ES-I3 (cell line): ENCODE results near the gene TRIM7.

ENCODE experiments used
- H3K36me3 ChIP-seq: 2 replicates; pipeline ENCODE4 v1.6.1; 2013; ENCODE audit warnings: mild to moderate bottlenecking, low read length, control low read depth, moderate library complexity; ENCODE audit not compliant: insufficient read depth
- H3K4me1 ChIP-seq: 2 replicates; pipeline ENCODE4 v1.6.1; 2013; ENCODE audit warnings: mild to moderate bottlenecking, control low read depth, low read length; ENCODE audit not compliant: insufficient read depth
- H3K9ac ChIP-seq: 2 replicates; pipeline ENCODE4 v1.6.1; 2013; ENCODE audit warnings: low read depth, mild to moderate bottlenecking, low read length, moderate library complexity
- H3K9me3 ChIP-seq: 2 replicates; pipeline ENCODE4 v1.6.1; 2013; ENCODE audit warnings: mild to moderate bottlenecking, low read length, moderate library complexity; ENCODE audit not compliant: control insufficient read depth, insufficient read depth

Gene TRIM7

DNA sequence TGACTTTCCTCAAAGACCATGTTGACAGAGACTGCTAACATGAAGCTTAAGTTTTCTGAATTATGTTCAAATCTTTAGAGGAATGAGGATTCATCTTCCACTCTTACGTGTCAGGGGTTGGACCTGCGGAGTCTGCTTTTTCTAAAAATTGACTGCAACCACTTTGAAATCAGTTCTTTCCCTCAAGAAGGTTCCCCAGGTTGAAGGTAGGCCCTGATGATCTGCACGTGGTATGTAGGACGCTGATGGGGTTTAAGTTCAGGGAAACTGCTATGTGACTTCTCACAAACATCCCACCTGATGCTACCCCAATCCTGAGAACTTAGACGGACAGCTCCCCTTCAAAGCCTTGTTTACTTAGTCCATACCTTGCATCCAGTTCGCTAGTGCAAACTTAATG, 31.5 kb upstream of the TRIM7 start:
- peaks cover 41% of the 10 kb centered on the region for H3K36me3 ChIP-seq
- no peak overlapping the region for H3K9ac ChIP-seq
- H3K4me1 ChIP-seq: peaks cover 4% of the 10 kb centered on the region; the same call in 1 of the 2 replicates
- H3K9me3 ChIP-seq: no peaks in the 10 kb centered on the region

DNA sequence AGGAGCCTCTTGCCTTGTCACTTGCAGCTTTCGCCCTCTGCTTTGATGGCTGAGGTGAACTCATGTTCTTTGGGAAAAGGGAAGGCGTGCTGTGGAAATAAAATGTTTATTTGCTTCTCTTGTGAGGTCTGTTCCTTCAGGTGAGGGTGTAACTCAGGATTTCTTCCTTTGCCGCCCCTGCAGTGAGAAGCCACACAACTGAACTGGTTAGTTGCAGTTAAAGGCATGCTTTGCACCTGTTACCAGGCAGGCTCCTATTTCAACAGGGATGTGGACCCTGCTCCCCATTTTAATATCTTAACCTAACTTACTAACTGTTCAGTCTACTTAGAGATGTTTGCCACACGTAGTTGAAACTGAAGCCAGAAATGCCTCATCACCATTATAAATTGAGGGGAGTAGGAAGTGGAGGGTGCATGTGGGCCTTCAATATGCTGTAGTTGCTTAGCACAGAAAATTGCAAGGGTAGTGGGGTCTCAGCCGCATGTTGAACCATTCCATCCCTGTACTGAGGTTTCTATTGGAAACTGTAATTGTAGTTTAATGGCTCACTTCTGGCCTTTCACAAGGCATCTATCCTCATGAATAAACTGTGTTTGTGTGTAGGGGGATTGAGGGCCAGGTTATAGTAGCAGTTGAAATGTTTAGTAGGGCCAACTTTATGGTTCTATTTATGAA, 30.8 kb upstream of the TRIM7 start:
- Histone ChIP-seq H3K9ac (no peak overlapping the region), H3K4me1 (no peaks in the 10 kb centered on the region), H3K36me3 (peaks cover 39% of the 10 kb centered on the region), H3K9me3 (no peaks in the 10 kb centered on the region)

DNA sequence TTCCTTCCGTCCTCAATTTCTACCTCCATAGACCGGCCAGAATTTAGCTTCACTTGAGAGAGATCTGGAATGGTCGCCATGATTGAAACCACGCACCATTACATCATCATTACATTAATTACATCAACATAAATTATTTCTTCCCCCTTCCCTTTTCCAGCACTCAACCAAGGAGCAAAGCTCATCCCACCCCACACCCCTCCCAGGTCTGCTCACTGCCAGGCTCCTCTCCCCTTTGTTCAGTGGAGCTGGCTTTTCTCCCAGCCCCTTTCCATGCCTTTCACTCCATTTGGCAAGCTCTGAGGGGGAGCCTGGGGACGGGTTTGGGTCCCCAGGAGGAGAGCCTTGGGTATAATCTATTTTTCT, 30.3 kb upstream of the TRIM7 start:
- no peak overlapping the region for H3K9ac ChIP-seq

DNA sequence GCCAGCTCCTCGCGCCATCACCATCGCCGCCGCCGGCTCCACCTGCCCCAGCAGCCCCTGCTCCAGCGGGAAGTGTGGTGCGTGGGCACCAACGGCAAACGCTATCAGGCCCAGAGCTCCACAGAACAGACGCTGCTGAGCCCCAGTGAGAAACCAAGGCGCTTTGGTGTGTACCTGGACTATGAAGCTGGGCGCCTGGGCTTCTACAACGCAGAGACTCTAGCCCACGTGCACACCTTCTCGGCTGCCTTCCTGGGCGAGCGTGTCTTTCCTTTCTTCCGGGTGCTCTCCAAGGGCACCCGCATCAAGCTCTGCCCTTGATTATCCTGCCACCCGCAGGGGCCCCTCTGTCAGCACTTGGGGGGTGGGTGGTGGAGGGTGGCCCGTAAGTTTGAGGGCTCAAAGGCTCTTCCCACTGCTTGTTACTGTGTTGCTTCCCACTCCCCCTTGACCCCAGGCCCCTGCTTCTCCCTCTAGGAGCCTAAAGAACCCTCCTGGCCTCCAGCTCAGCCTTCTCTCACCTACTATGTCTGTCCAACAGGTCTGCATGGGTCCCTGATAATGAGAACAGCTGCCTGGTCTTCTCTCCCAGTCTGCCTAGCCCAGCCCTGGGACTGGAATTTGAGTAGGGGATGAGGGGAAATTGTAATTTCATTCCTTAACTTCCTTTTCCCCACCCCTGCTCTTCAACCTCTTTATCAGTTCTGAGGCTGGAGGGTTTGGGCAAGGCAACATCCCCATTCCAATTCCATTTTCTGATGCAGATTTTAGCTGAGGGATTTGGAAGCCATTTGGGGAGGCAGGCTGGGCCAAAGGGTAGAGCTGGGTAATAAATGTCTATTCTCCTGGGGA, 29.7 kb upstream of the TRIM7 start:
- Histone ChIP-seq H3K9me3 (no peaks in the 10 kb centered on the region), H3K36me3 (peaks cover 38% of the 10 kb centered on the region), H3K4me1 (no peaks in the 10 kb centered on the region), H3K9ac (no peak overlapping the region)

More for the DNA sequence above, 30.3 kb upstream of the TRIM7 start:
- no peaks in the 10 kb centered on the region for H3K4me1 ChIP-seq
- peaks cover 39% of the 10 kb centered on the region for H3K36me3 ChIP-seq
- H3K9me3 ChIP-seq: no peaks in the 10 kb centered on the region

DNA sequence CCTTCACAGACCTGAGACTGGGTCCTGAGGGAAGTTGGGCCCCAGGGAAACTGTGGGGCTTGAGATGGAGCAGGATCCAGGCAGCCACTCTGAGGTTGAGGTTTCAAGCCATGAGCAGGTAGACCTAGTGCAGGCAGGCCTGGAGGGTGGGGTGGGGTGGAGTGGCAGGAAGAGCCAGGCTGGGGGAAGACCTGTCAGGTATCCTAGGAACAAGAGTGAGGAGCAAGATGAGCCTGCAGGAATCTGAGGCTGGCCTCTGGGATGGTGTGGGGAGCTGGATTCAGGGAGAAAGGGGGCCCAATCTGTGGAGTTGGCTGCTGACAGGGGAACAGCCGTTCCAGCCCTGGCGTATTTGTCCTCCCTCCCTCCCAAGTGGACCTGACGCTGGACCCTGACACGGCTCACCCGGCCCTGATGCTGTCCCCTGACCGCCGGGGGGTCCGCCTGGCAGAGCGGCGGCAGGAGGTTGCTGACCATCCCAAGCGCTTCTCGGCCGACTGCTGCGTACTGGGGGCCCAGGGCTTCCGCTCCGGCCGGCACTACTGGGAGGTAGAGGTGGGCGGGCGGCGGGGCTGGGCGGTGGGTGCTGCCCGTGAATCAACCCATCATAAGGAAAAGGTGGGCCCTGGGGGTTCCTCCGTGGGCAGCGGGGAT, 28.9 kb upstream of the TRIM7 start:
- no peaks in the 10 kb centered on the region for H3K4me1 ChIP-seq
- H3K36me3 ChIP-seq: peaks cover 30% of the 10 kb centered on the region
- no peaks in the 10 kb centered on the region for H3K9me3 ChIP-seq

DNA sequence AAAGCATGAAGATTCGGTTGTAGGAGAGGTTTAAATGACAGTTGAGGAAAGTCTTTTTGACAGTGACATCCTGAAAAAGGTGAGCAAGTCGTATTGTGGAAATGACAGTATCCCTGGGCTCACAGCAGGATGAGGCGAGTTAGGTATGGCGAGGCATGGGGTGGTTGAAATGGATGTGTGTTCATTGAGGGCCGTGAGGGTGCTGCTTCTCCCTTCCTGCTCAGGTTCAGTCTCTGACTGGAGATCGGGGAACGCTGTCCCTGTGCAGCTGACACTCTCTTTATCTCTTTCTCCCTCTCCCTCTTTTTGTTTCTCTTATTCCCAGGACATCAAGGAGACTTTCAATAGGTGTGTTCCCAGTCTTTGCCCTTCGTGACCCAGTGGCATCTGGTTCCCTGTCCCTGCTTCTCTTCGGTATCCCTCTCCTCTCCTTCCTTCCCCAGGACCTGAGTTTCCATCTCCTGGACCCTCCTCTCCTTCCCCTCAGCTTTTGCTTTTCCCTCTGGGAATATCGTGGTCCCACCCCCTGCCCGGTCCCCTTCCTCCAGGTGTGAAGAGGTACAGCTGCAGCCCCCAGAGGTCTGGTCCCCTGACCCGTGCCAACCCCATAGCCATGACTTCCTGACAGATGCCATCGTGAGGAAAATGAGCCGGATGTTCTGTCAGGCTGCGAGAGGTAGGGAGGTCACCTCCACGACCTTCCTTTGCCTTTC, 28.2 kb upstream of the TRIM7 start:
- Histone ChIP-seq H3K9me3 (no peaks in the 10 kb centered on the region), H3K36me3 (peaks cover 24% of the 10 kb centered on the region), H3K9ac (no peak overlapping the region), H3K4me1 (no peaks in the 10 kb centered on the region)

More for the DNA sequence above, 28.9 kb upstream of the TRIM7 start:
- H3K9ac ChIP-seq: no peak overlapping the region

DNA sequence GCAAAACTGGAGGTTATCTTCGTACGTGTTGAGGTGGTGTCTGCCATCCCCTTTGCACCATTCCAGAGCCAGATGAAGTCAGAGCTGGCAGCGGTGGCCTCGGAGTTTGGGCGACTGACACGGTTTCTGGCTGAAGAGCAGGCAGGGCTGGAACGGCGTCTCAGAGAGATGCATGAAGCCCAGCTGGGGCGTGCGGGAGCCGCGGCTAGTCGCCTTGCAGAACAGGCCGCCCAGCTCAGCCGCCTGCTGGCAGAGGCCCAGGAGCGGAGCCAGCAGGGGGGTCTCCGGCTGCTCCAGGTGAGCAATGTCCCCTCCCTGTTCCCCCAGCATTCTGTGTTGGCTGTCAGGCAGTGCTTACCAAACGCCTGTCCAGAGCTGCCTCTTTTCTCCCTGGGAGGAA, 27.6 kb upstream of the TRIM7 start:
- no peak overlapping the region for H3K9ac ChIP-seq
- peaks cover 19% of the 10 kb centered on the region for H3K36me3 ChIP-seq
- no peaks in the 10 kb centered on the region for H3K9me3 ChIP-seq
- no peaks in the 10 kb centered on the region for H3K4me1 ChIP-seq

DNA sequence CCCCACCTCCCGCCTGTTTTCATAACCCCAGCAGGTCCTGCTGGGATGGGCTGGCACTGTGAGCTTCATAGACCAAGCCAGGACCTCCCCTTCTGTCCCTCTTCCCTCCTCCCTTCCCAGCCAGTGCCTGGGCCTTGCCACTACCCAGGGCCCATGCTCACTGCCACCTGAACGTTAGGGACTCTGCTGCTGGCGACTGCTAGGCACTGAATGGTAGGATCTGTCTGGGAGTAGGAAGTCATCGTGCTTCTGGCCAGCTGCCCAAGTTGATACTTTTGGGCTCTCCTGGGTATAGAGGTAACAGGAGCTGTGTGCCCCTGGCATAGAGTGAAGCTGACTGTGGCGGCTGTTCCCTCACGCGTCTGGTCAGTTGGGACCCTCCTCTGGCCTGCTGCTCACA, 26.4 kb upstream of the TRIM7 start:
- Histone ChIP-seq H3K4me1 (no peaks in the 10 kb centered on the region), H3K36me3 (peaks cover 9% of the 10 kb centered on the region), H3K9ac (no peak overlapping the region), H3K9me3 (no peaks in the 10 kb centered on the region)

DNA sequence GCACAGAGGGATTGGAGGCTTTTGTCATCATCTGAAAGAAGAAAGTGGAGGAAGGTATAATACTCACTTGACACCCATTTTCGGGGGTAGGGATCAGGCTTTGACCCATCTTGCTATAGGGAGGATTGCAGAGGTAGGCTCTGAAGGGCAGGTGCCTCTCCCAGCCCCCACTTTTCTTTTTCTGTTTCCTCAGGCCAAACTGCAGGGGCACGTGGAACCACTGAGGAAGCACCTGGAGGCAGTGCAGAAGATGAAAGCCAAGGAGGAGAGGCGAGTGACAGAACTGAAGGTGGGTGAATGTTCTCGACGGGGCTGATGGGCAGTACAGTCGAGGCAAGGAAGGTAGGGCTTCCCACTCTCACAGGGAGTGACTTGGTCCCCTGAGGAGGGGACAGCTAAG, 25.6 kb upstream of the TRIM7 start:
- Histone ChIP-seq H3K9me3 (no peaks in the 10 kb centered on the region), H3K4me1 (no peaks in the 10 kb centered on the region), H3K9ac (no peak overlapping the region), H3K36me3 (peaks cover 3% of the 10 kb centered on the region; the same call in 1 of the 2 replicates)

DNA sequence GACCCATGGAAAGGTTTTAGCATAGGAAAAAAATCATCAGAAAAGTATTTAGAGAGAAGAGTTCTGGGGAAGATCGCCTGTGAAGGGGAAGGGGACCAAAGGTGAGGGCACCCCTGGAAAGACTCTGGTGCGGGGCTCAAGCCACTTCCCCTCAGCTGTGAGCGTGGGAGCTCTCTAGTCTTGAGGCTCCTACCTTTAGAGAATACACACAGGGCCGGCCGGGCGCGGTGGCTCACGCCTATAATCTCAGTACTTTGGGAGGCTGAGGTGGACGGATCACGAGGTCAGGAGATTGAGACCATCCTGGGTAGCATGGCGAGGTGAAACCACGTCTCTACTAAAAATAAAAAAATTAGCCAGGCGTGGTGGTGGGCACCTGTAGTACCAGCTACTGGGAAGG, 25.0 kb upstream of the TRIM7 start:
- no peak overlapping the region for H3K9ac ChIP-seq

DNA sequence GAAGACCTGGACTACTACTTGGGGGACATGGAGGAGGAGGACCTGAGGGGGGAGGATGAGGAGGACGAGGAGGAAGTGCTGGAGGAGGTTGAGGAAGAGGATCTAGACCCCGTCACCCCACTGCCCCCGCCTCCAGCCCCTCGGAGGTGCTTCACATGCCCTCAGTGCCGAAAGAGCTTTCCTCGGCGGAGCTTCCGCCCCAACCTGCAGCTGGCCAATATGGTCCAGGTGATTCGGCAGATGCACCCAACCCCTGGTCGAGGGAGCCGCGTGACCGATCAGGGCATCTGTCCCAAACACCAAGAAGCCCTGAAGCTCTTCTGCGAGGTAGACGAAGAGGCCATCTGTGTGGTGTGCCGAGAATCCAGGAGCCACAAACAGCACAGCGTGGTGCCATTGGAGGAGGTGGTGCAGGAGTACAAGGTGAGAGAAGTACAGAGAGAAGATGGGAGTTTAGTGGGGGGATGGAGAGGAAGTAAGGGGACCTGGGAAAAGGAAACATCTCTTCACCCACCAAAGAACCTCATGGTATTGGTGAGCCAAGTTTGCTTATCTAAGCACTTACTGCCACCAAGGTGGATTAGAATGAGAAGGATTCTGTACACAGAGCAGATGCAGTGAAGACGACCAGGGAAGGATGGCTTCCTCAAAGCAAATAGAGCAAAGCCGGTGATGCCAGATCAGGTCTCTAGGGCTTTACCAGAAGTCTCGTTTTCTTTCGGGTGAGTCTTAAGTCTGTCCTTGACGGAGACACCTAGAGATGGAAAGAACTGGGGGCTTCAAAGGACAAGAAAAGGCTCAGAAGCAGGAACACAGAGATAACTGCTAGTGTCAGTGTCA, 19.6 kb upstream of the TRIM7 start:
- no peaks in the 10 kb centered on the region for H3K4me1 ChIP-seq
- H3K36me3 ChIP-seq: peaks cover 3% of the 10 kb centered on the region; the same call in 1 of the 2 replicates
- peak overlapping the region; percentile 60; the same call in 1 of the 2 replicates for H3K9ac ChIP-seq
- H3K9me3 ChIP-seq: no peaks in the 10 kb centered on the region

More for the DNA sequence above, 25.0 kb upstream of the TRIM7 start:
- Histone ChIP-seq H3K9me3 (no peaks in the 10 kb centered on the region), H3K4me1 (no peaks in the 10 kb centered on the region), H3K36me3 (peaks cover 3% of the 10 kb centered on the region; the same call in 1 of the 2 replicates)

DNA sequence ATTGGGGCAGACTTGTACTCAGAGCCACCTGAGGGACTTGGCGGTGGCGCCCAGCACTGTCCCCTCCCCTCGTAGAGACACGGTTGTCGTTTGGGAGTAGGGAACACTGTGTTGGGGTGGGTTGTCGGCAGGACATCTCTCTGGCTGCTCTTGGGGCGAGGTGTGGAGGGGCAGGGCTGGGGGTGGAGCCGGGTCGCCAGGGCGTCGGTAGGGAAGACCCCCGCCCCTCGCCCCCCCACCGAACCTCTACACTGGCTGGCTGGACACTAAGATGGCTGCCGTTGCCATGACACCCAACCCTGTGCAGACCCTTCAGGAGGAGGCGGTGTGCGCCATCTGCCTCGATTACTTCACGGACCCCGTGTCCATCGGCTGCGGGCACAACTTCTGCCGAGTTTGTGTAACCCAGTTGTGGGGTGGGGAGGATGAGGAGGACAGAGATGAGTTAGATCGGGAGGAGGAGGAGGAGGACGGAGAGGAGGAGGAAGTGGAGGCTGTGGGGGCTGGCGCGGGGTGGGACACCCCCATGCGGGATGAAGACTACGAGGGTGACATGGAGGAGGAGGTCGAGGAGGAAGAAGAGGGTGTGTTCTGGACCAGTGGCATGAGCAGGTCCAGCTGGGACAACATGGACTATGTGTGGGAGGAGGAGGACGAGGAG, 18.9 kb upstream of the TRIM7 start:
- Histone ChIP-seq H3K9me3 (no peaks in the 10 kb centered on the region), H3K36me3 (peaks cover 3% of the 10 kb centered on the region; the same call in 1 of the 2 replicates), H3K4me1 (no peaks in the 10 kb centered on the region), H3K9ac (peak overlapping the region; percentile 60; the same call in 1 of the 2 replicates)
